GM23338 (cell line): ENCODE measurements around the gene SMG6.

Experiments
- CREB1 ChIP-seq: fragments of 250-450 bp; sonication (Bioruptor Pico); IDR thresholded peaks from 2 replicates; pipeline ENCODE4 v1.5.0; 2020; ENCODE audit warnings: low read depth, mild to moderate bottlenecking, moderate library complexity
- CTCF ChIP-seq, 2 experiments: fragments of 200-600 bp in 1 of 2; sonication (generic) in 1 of 2; conservative IDR thresholded peaks; 2 replicates each; pipeline versions ENCODE4 v1.5.1 to v1.6.1; 2016 to 2017; ENCODE audit warnings: antibody characterized with exemption in 2 of 2, low read depth in 2 of 2, mild to moderate bottlenecking in 2 of 2, moderate library complexity in 1 of 2
- EZH2 ChIP-seq: fragments of 200-600 bp; sonication (generic); IDR thresholded peaks from one replicate; pipeline ENCODE4 v1.8.0; 2017; ENCODE audit warnings: antibody characterized with exemption, mild to moderate bottlenecking, low read depth; ENCODE audit not compliant: unreplicated experiment

- TF ChIP-seq EZH2 (no peak), CTCF (conservative IDR thresholded peaks at IDR 0.05; ENCODE audit: low read depth in 2 of 2) (no peak), CREB1 (CRISPR knock-in tag) (no peak)
Observed at GRCh38 chr17:2146132-2146871, 157.3 kb downstream of the SMG6 start.
